ENCODE data around the gene ZNF530.

The ZNF530 gene

GRCh38 chr19:57615346-57615745 lies 15.7 kb downstream of the ZNF530 start:
- no peak for DNase-seq (ENCODE audit: low spot score)

DNA sequence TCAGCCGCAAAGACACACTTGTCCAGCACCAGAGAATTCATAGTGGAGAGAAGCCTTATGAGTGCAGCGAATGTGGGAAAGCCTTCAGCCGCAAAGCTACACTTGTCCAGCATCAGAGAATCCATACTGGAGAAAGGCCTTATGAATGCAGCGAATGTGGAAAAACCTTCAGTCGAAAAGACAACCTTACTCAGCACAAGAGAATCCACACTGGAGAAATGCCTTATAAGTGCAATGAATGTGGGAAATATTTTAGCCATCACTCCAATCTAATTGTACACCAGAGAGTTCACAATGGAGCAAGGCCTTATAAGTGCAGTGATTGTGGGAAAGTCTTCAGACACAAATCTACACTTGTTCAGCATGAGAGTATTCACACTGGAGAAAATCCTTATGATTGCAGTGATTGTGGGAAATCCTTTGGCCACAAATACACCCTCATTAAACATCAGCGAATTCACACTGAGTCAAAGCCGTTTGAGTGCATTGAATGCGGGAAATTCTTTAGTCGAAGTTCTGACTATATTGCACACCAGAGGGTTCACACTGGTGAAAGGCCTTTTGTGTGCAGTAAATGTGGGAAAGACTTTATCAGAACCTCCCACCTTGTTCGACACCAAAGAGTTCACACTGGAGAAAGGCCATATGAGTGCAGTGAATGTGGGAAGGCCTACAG lies 21.1 kb downstream of the ZNF530 start:
- no peak for DNase-seq (ENCODE audit: low spot score)

- no peak for DNase-seq (ENCODE audit: low spot score)
Measured at GRCh38 chr19:57623091-57623490, 23.4 kb downstream of the ZNF530 start.

- peak; percentile 98 for DNase-seq (ENCODE audit: low spot score)
Measured at GRCh38 chr19:57632987-57633831, 33.5 kb downstream of the ZNF530 start, which contains the start of gene ZNF211. Gene ZNF211 (plus strand): TSS chr19:57633168. CDS start chr19:57633347, 179 bp downstream.

DNA sequence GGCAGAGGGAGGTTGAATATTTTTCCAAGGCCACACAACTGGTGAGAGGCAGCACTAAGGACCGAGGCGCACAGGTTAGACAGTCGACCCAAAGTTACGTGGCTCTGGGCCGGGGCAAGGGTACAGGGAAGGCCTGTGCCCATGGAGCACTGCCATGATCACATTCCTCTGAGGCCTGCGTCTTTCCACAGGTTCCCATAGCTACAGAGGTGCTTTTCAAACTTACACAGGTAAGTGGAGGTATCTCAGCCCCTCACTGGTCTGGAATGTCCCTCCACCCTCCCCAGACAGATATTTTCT lies 34.1 kb downstream of the ZNF530 start:
- DNase-seq (ENCODE audit: low spot score): no peak

GRCh38 chr19:57637379-57637778 lies 37.7 kb downstream of the ZNF530 start:
- DNase-seq (ENCODE audit: low spot score): no peak

GRCh38 chr19:57641715-57642234 lies 42.1 kb downstream of the ZNF530 start:
- DNase-seq (ENCODE audit: low spot score): no peak

- no peak for DNase-seq (ENCODE audit: low spot score)
Measured at GRCh38 chr19:57642396-57643046, 42.8 kb downstream of the ZNF530 start.

DNA sequence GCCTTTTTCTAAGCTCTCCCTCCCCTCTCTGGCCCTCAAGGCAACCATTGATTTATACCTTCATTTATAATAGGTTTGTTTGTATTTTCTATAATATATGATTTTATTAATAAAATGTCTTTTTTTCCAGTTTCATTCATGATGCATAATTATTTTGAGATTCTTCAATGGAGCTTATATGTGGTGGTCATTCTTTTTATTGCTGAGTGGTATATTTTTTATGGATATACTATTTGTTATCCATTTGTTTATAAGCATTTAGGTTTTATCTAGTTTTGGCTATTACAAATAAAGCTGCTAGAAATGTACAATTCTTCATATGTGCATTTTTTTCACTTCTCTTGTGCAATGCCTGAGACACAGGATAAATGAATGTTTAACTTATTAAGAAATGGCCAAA lies 44.0 kb downstream of the ZNF530 start:
- DNase-seq (ENCODE audit: low spot score): no peak

- DNase-seq (ENCODE audit: low spot score): no peak
Measured at GRCh38 chr19:57648331-57649003, 48.8 kb downstream of the ZNF530 start.

DNA sequence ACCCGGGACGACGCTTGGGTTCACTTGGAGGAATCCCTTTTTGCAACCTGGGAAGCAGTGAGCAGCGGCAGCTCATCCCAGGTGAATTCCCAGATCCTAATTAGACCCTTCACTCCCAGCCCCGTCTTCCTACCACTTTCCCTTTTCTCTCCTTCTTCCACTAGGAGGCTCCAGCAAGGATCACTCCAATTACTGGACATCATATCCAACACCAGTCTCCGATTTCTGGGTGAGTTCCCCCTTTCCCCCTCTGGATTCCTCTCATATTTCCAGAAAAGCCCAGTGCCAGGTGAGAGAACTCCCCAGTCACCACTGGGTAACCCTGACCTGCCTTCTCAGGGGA lies 51.9 kb downstream of the ZNF530 start:
- DNase-seq (ENCODE audit: low spot score): no peak

- DNase-seq (ENCODE audit: low spot score): no peak
Measured at GRCh38 chr19:57653689-57654088, 54.0 kb downstream of the ZNF530 start.

DNA sequence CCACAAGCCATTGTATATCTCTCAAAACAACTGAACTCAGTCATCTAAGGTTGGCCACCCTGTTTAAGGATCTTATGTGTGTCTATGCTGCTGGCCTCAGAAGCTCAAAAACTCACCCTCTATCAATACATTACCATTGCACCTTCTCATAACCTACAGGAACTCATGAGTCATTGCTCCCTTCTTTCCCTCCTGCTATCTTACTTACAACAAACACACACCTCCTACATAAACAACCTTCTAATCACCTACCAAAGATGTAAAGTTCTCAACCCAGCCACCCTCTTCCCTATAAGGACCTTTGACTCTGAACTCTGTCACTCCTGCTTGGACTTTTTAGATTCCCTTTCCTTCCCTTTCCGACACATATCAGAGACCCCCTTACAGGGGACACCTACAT lies 55.8 kb downstream of the ZNF530 start:
- DNase-seq (ENCODE audit: low spot score): no peak

- no peak for DNase-seq (ENCODE audit: low spot score)
Measured at GRCh38 chr19:57656346-57656745, 56.7 kb downstream of the ZNF530 start.

Data from AG08395 (cell line).